Uterus (tissue), 2 donors: Measurements from ENCODE around the gene KLHL12.

Source experiments
- CTCF ChIP-seq, 4 experiments: fragments of 200-600 bp in 2 of 4; fragments of 450-650 bp in 2 of 4; sonication (generic) in 2 of 4; IDR thresholded peaks; one replicate each; pipeline ENCODE4 v1.5.1; 2016 to 2019; ENCODE audit warnings: antibody characterized with exemption in 4 of 4, mild to moderate bottlenecking in 2 of 4, moderate library complexity in 1 of 4
- POLR2A ChIP-seq, 2 donors: fragments of 450-650 bp; IDR thresholded peaks; one replicate each; pipeline ENCODE4 v1.6.1; 2016; ENCODE audit warnings: antibody characterized with exemption in 2 of 2, mild to moderate bottlenecking in 1 of 2, moderate library complexity in 1 of 2

DNA sequence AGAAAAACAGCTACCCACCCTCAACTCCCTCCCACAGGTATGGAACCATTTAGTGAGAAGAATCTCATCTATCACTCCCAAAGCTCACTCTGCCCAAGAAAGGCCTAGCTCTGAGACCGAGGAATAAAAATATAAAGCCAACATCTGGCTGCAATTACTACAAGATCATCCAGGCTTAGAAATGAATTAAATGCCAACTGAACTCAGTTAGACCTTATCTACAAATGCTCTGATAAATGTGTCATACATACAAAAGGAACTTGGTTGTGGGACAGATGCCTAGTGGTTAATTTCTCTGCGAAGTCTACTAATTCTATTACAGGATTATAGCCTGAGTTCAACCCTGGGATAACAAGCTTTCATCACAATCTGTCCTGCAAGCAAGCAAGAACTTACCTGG is 24.4 kb upstream of the KLHL12 start:
- TF ChIP-seq CTCF (IDR thresholded peaks at IDR 0.05) (no peak), POLR2A (IDR thresholded peaks at IDR 0.05) (no peak)
